Measurements from ENCODE around the gene TIPRL. TPM values are rescaled to one million over a fixed set of nuclear protein-coding genes. Genes with fewer than 3 reads are reported as not detected.

Gene TIPRL
- polyA plus RNA-seq, 1 of the 3 experiments (the other 2 are of a cell fraction), result 16.4 TPM

DNA sequence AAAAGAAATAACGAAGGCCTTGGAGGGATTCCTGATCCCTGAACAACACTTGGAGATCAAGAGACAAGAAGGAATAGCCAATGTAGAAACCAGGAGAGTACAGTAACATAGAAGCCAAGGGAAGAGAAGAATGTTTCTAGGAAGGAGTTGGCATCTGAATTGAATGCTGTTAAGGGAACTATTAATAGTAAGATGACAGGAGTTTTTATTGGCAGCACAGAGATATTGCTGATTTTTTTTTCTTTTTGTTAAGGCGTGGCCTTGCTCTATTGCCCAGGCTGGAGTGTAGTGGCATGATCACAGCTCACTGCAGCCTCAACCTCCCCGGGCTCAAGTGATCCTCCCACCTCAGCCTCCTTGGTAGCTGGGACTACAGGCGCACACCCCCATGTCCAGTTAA is 37.4 kb downstream of the TIPRL start:
- Histone ChIP-seq H3K9me3 (no peaks in the 10 kb centered on the region), H3F3A (replicated peaks; ENCODE audit: insufficient read depth) (no peaks in the 10 kb centered on the region), H3K4me1 (ENCODE audit: control insufficient read depth in 1 of 2, insufficient read depth in 2 of 2, low read depth in 1 of 2, low read length in 1 of 2) (no peaks in the 10 kb centered on the region), H3K4me3 (ENCODE audit: low read depth in 2 of 2, low read length in 1 of 2) (no peak overlapping the region), H3K4me2 (no peak overlapping the region), H3K9me2 (no peaks in the 10 kb centered on the region), H4K20me1 (ENCODE audit: insufficient read depth) (no peaks in the 10 kb centered on the region), H3K36me3 (replicated peaks in 1 of 2; ENCODE audit: control insufficient read depth in 1 of 2, insufficient read depth in 2 of 2, low read length in 1 of 2) (no peaks in the 10 kb centered on the region), H3K27ac (ENCODE audit: low read depth in 2 of 2, low read length in 1 of 2) (no peak overlapping the region), H3K9ac (no peak overlapping the region), H3K79me2 (ENCODE audit: insufficient read depth) (no peaks in the 10 kb centered on the region), H3K27me3 (ENCODE audit: insufficient read depth) (no peaks in the 10 kb centered on the region), H2AFZ (ENCODE audit: low read depth) (no peak overlapping the region)
- no peak for TF ChIP-seq TEAD4 (IDR thresholded peaks at IDR 0.05; ENCODE audit: borderline replicate concordance, insufficient read depth)
- TF ChIP-seq, protein P1, sequence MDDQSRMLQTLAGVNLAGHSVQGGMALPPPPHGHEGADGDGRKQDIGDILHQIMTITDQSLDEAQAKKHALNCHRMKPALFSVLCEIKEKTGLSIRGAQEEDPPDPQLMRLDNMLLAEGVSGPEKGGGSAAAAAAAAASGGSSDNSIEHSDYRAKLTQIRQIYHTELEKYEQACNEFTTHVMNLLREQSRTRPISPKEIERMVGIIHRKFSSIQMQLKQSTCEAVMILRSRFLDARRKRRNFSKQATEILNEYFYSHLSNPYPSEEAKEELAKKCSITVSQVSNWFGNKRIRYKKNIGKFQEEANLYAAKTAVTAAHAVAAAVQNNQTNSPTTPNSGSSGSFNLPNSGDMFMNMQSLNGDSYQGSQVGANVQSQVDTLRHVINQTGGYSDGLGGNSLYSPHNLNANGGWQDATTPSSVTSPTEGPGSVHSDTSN (IDR thresholded peaks at IDR 0.05), result no peak
- no peak for TF ChIP-seq POLR2AphosphoS5 (IDR thresholded peaks at IDR 0.05; ENCODE audit: low read depth, low read length)
- TF ChIP-seq MEF2A (IDR thresholded peaks at IDR 0.05; ENCODE audit: borderline replicate concordance, low read depth), result no peak
- TF ChIP-seq FOXJ3 (CRISPR knock-in tag; IDR thresholded peaks at IDR 0.05), result no peak
- no peak for TF ChIP-seq ELF1 (IDR thresholded peaks at IDR 0.05)
- 85% methylated on average over 4 of the region's 4 CpGs for WGBS (ENCODE audit: low lambda C conversion rate)
- ChIA-PET CTCF (no interaction called here), POLR2A (no interaction called here)
- DNase-seq, result no peak

- CTCF ChIA-PET, result interaction anchor here (1.0 to 1.1 kb wide), 2 partner anchors 119 to 136 kb away, joined by 3 read pairs; no protein-coding TSS in a partner anchor
These were observed 38.9 kb downstream of the TIPRL start for GRCh38 chr1:168217664-168218063.

More at GRCh38 chr1:168217664-168218063, 38.9 kb downstream of the TIPRL start:
- 96% methylated on average over 4 of the region's 4 CpGs for WGBS (ENCODE audit: low lambda C conversion rate)
- Histone ChIP-seq H3K9me2 (no peaks in the 10 kb centered on the region), H3K27ac (ENCODE audit: low read depth in 2 of 2, low read length in 1 of 2) (no peak overlapping the region), H4K20me1 (ENCODE audit: insufficient read depth) (no peaks in the 10 kb centered on the region), H3K27me3 (ENCODE audit: insufficient read depth) (no peaks in the 10 kb centered on the region), H3K4me2 (no peak overlapping the region), H3K79me2 (ENCODE audit: insufficient read depth) (no peaks in the 10 kb centered on the region), H3K4me1 (ENCODE audit: control insufficient read depth in 1 of 2, insufficient read depth in 2 of 2, low read depth in 1 of 2, low read length in 1 of 2) (no peaks in the 10 kb centered on the region), H2AFZ (ENCODE audit: low read depth) (no peak overlapping the region), H3K9me3 (no peaks in the 10 kb centered on the region), H3F3A (replicated peaks; ENCODE audit: insufficient read depth) (no peaks in the 10 kb centered on the region), H3K36me3 (replicated peaks in 1 of 2; ENCODE audit: control insufficient read depth in 1 of 2, insufficient read depth in 2 of 2, low read length in 1 of 2) (no peaks in the 10 kb centered on the region), H3K4me3 (ENCODE audit: low read depth in 2 of 2, low read length in 1 of 2) (no peak overlapping the region), H3K9ac (no peak overlapping the region)
- no peak for DNase-seq
- TF ChIP-seq EZH2phosphoT487 (IDR thresholded peaks at IDR 0.05; ENCODE audit: borderline replicate concordance, low read depth) (no peak), RCOR1 (IDR thresholded peaks at IDR 0.05; ENCODE audit: low read length) (no peak), FOXJ3 (CRISPR knock-in tag; IDR thresholded peaks at IDR 0.05) (no peak), REST (IDR thresholded peaks at IDR 0.05; ENCODE audit: low read depth, low read length) (no peak), SIN3A (IDR thresholded peaks at IDR 0.05; ENCODE audit: borderline replicate concordance, low read depth, low read length) (no peak), YY1 (IDR thresholded peaks at IDR 0.05; ENCODE audit: low read depth) (no peak), GABPA (IDR thresholded peaks at IDR 0.05; ENCODE audit: low read depth) (no peak), FOSL2 (IDR thresholded peaks at IDR 0.05; ENCODE audit: borderline replicate concordance, low read depth) (no peak)
- TF ChIP-seq, protein P2, sequence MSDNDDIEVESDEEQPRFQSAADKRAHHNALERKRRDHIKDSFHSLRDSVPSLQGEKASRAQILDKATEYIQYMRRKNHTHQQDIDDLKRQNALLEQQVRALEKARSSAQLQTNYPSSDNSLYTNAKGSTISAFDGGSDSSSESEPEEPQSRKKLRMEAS (IDR thresholded peaks at IDR 0.05; ENCODE audit: low read depth), result no peak
- TF ChIP-seq, protein P3, sequence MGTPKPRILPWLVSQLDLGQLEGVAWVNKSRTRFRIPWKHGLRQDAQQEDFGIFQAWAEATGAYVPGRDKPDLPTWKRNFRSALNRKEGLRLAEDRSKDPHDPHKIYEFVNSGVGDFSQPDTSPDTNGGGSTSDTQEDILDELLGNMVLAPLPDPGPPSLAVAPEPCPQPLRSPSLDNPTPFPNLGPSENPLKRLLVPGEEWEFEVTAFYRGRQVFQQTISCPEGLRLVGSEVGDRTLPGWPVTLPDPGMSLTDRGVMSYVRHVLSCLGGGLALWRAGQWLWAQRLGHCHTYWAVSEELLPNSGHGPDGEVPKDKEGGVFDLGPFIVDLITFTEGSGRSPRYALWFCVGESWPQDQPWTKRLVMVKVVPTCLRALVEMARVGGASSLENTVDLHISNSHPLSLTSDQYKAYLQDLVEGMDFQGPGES (IDR thresholded peaks at IDR 0.05; ENCODE audit: low read depth, low read length), result no peak
- POLR2A ChIA-PET, result no interaction called here
